Retinal pigment epithelial cell (primary cell): ENCODE measurements around the gene ITGA6.

Source experiments
- DNase-seq: peaks from one replicate; pipeline ENCODE4 v3.0.0-alpha.2; 2010; ENCODE audit warnings: low read depth
- H3K4me3 ChIP-seq: 2 replicates; pipeline ENCODE4 v1.5.1; 2011; ENCODE audit warnings: mild to moderate bottlenecking, low read length, control low read depth, moderate library complexity
- TF ChIP-seq, protein P1 (sequence below): conservative IDR thresholded peaks from 2 replicates; pipeline ENCODE4 v1.5.1; 2011; ENCODE audit warnings: low read depth, low read length, control low read depth, inconsistent platforms

ITGA6 gene

DNA sequence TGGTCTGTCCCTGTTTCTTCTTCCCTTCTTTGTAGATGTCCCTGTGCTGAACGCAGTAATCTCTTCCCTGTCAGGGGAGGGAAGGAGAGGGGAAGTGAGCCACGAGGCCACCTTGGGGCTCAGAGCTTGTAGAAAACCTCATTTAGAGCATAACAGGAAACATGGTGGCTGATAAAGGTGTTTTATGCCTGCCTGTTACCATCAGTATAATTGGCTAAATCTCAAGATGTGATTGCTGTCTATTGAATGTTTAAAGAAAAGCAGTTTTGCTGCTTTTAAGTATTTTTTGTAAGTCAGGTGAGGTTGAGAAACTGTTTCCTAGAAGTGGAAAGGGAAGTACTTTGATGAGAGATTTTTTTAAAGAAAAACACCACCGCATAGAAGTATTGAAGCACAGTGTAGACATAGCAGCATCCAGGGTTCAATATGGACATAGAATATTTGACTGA lies 68.8 kb downstream of the ITGA6 start:
- no peak overlapping the region for H3K4me3 ChIP-seq

DNA sequence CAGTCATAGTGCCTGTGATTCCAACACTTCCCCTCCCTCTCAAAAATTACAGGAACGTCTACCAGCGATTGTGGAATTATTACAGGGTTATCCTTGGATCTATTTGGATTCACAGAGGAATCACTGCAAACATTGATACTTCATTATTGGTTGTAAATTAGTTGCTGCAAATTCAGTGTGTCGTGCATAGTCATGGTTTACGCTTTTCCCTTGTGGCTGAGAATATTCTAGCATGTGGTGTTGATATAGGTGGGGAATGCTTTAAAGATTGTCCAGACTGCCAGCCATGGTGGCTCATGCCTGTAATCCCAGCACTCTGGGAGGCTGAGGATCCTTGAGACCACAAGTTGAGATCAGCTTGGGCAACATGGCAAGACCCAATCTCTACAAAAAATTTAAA lies 79.8 kb downstream of the ITGA6 start:
- TF ChIP-seq, protein P1, sequence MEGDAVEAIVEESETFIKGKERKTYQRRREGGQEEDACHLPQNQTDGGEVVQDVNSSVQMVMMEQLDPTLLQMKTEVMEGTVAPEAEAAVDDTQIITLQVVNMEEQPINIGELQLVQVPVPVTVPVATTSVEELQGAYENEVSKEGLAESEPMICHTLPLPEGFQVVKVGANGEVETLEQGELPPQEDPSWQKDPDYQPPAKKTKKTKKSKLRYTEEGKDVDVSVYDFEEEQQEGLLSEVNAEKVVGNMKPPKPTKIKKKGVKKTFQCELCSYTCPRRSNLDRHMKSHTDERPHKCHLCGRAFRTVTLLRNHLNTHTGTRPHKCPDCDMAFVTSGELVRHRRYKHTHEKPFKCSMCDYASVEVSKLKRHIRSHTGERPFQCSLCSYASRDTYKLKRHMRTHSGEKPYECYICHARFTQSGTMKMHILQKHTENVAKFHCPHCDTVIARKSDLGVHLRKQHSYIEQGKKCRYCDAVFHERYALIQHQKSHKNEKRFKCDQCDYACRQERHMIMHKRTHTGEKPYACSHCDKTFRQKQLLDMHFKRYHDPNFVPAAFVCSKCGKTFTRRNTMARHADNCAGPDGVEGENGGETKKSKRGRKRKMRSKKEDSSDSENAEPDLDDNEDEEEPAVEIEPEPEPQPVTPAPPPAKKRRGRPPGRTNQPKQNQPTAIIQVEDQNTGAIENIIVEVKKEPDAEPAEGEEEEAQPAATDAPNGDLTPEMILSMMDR: no peak
- DNase-seq: no peak
- H3K4me3 ChIP-seq: no peak overlapping the region

More for the DNA sequence above, 68.8 kb downstream of the ITGA6 start:
- TF ChIP-seq, protein P1: no peak
- no peak for DNase-seq

DNA sequence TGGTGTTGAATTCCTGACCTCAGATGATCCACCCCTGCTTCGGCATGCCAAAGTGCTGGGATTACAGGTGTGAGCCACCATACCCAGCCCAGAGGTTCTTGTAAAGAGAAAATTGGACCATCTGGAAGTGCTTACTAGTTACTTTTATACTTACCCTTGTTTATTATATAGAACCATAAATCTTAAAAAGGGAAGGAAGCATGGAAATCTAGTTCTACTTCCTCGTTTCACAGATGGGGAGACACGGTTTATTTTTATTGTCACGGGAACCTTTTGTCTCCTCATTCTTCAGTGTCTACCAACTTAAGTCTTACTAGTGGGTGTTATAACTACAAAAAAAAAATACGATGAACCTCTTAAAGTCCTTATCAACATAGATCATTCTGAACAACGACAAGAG lies 82.7 kb downstream of the ITGA6 start:
- DNase-seq: no peak
- TF ChIP-seq, protein P1: no peak
- H3K4me3 ChIP-seq: no peak overlapping the region

DNA sequence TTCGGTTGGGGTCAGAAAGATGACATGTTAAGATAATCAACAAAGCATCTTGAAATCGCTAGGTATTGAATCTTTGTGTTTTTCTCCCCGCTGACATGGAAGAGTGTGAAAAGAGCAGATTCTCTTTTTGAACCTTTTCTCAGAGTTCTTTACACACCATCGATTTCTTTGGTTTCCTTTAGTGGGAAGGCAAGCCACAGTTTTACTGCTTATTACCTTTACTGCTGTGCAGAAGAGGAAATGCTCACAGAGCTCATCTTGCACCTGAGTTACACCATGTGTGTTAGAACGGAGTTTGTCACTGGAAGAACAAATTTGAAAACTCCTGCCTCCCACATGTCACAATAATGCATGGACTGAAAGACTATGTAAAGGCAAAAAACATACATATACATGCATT lies 83.2 kb downstream of the ITGA6 start:
- H3K4me3 ChIP-seq: no peak overlapping the region
- DNase-seq: no peak
- TF ChIP-seq, protein P1: no peak

DNA sequence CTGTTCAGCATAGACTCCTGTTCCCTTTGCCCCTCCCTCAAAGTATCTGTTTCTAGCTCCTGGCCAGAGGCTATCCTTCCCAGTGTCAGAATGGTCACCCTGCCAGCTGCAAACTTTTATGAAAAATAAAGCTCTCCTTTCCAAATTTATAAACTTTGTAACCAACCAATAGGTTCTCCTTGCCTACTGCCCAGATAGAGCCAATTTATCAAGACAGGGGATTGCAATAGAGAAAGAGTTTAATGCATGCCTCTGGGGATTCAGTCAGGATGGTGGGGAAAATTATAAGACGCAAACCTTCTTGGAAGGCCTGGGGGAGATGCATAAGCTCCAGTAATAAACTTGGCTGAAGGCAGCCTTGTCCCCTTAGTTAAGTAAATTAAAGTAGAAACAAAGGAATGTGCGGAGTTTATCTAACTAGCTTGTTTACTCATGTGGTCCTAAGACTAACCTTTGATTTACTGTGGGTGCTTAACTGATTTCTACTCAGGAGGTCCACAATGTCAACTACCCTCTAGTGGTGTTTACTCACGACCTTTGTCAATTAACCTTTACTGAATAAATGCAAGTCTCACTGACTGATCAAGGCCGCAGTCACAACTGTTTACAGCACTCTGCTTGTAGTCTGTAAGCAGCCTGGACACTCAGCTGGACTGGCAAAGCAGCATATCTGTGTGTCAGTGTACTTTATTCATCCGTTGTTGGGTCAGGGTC lies 85.6 kb downstream of the ITGA6 start:
- TF ChIP-seq, protein P1: no peak

DNA sequence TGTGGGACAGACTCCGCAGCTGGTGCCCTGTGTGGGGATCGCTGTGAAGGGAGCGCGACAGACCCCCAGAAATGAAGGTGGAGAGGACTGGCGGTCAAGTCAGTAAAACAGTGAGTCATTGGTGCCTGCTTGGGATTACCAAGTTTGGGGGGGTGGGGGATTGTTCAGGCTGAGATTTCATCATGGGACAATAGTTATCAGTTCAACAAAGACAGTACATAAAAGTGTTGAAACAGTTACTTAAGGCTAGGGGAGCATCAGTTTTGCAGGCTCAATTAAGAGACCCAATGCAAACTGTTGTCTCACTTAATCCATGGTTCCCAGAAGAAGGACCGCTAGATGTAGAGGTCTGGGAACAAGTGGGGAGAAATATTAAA lies 86.1 kb downstream of the ITGA6 start:
- no peak for DNase-seq
- TF ChIP-seq, protein P1: no peak
- H3K4me3 ChIP-seq: no peak overlapping the region

More for the DNA sequence above, 85.6 kb downstream of the ITGA6 start:
- no peak overlapping the region for H3K4me3 ChIP-seq
- no peak for DNase-seq

DNA sequence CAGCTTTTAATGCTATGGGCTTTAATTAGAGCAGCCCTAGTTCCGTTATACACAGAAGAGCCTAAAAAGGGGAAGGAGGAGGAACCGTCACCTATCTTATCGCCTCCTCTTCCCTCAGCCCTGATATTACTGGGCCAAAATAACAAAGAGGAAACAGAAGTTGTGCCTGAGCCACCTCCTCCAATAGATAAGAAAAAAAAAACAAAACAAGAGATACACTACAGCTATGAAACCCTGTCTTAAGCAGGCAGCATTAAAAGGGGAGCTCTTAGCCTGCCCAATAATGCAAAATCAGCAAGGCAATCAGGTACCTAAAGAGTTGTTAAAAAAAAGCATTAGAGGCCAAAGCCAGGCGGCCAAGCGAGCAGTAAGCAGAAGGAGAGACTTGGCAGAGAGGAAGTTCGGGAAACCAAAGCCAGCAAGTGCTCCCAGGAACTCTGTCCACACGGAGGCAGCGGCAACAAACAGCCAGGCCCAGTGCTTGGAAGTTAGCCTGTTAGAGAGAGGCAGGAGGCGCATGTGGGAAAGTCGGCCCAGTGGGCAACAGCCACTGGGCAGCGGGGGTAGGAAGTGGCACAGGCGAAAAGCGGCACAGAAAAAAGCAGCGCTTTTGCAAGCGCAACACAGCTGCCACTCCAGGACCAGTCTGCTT lies 86.7 kb downstream of the ITGA6 start:
- H3K4me3 ChIP-seq: no peak overlapping the region
- TF ChIP-seq, protein P1: no peak
- DNase-seq: no peak
